SH-SY5Y (cell line): ENCODE measurements around the gene MUC6.

Experiments
- GATA2 ChIP-seq: IDR thresholded peaks from 2 replicates; pipeline ENCODE4 v1.6.1; 2011; ENCODE audit warnings: mild to moderate bottlenecking, low read depth, low read length
- GATA3 ChIP-seq: IDR thresholded peaks from 2 replicates; pipeline ENCODE4 v1.6.1; 2011; ENCODE audit warnings: low read depth, mild to moderate bottlenecking, low read length, moderate library complexity

MUC6 gene

DNA sequence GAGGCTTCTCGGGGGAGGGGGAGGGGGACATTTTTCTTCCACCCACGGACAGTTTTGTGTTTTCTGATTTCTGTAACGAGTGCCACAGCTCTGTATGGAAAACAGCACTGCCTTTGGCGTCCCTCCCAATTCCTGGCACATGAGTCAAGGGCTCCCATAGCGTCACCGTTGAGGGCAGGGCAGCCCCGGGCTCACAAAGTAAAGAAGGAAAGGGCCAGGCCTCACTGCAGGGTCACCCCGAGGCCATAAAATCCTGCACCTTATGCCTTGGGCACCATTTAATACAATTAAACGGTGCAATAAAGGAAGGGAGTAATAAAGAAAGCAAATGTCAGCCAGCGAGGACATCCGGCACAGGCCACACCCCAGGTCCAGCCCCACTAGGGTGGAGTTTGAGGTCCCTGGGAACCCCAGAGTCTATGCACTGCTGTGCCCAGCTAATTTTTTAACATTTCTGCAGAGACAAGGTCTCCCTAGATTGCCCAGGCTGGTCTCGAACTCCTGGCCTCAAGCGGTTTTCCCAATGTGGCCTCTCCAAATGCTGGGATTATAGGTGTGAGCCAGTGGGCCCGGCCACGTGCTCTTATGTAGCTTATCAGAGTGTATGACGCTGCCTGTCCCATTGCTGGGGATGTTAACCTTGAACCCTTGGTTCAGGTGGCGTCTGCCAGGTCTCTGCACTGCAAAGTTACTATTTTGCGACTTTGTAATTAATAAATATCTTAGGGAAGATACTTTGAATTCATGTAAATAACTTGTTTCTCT lies 24.5 kb upstream of the MUC6 start:
- TF ChIP-seq GATA2: no peak
- TF ChIP-seq GATA3: no peak

- TF ChIP-seq GATA2: no peak
- no peak for TF ChIP-seq GATA3
These were observed 23.9 kb upstream of the MUC6 start for GRCh38 chr11:1060410-1060809.

- TF ChIP-seq GATA3: no peak
- no peak for TF ChIP-seq GATA2
These were observed 23.2 kb upstream of the MUC6 start for GRCh38 chr11:1059759-1060158.

DNA sequence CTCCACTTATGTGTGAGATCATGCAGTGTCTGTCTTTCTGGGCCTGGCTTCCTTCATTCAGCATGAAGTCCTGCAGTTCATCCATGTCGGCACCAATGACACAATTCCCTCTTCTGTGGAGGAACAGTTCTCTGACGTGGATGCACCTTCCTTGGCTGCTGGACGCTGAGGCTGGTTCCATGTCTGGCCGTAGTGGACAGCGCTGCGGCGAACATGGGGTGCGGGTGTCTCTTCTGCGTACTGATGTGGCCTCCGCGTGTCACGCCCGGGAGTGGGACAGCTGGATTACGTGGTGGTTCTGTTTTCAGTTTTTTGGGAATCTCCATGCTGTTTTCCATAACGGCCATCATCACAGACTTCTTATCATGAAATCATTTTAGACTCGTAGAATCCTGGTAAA lies 21.3 kb upstream of the MUC6 start:
- TF ChIP-seq GATA3: no peak
- TF ChIP-seq GATA2: no peak

- no peak for TF ChIP-seq GATA2
- TF ChIP-seq GATA3: no peak
These were observed 19.7 kb upstream of the MUC6 start for GRCh38 chr11:1055990-1056771.

DNA sequence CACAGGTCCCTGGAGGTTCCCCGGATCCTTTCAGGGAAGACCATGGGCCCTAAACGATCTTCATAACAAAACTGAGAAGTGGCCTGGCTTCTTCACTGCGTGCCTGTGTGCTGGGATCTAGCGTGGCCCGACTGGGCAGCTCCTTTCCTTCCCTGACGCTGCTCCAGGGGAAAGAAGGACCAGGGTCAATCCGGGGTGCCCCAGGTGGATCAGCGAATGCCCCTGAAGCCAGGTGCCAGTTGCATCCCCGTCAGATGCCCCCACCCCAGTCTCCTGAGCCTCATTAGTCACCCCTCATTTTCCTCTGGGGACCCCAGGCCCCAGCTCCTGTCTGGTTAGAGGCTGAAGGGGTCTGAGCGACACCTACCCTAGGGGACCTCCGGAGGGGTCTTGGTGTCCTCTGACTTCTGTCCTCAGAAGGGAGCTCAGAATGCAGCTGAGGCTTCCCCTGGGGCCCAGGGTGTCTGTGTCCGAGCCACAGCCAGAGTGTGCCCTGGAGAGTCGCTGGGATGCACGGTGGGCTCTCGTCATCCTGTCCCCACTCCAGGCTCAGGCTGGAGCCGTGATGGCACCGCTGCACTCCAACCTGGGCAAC lies 18.7 kb upstream of the MUC6 start:
- TF ChIP-seq GATA3 (no peak), GATA2 (no peak)

DNA sequence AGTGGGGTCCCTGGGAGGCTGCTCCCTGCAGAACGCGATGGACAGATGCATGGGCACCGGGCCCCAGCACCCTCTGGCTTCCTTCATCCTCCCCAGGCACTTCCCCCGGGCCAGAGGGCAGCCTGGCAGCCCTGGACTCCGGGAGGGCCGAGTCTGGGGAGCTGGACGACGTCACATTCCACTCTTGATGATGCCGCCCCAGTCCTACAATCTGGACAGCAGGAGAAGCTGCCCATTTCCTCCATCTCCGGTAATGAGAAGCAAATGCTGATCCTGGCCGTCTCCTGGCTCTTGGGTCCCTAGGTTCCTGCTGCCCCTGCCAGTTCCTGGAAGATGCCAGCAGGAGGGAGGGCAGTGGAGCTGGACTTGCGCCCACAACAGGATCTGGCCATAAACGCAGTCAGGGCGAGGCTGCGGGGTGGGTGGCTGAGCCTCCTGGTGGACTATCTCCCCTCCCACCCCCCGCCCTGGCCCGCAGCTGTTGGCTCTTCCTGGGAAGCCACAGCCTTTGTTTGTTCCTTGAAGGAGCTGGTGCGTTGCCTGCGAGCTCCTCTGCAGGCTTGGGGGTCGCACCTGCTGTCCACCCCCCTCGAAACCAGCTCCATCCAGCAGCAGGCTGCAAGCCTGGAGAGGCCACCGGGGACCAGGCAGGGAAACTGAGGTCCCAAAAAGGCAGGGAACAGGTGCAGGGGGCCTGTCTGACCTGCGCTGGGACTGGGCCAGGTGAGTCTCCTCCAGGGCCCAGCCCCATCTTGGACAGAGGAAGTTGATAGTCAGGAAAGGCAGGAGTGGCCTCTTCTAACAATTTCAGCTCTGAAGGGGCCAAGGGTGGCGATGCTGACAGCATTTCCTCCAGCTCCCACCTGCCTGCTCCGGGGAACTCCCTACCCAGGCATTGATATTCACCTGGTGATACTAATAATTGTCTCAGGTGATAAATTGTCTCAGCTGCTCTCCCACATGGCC lies 17.9 kb upstream of the MUC6 start:
- no peak for TF ChIP-seq GATA2
- no peak for TF ChIP-seq GATA3

- TF ChIP-seq GATA3 (no peak), GATA2 (no peak)
These were observed 16.8 kb upstream of the MUC6 start for GRCh38 chr11:1053121-1053901.

- TF ChIP-seq GATA3 (no peak), GATA2 (no peak)
These were observed 15.9 kb upstream of the MUC6 start for GRCh38 chr11:1052133-1053011.

- TF ChIP-seq GATA3 (no peak), GATA2 (no peak)
These were observed 15.0 kb upstream of the MUC6 start for GRCh38 chr11:1051356-1052132.

- TF ChIP-seq GATA2 (no peak), GATA3 (no peak)
These were observed 14.2 kb upstream of the MUC6 start for GRCh38 chr11:1050581-1051355.
